NCI-H187 treated with DMSO at 0.1 percent for 48 hours (cell line): ENCODE results near the gene CYP26C1.

Source experiments
- DNase-seq: peaks from one replicate; lab custom pipeline; 2025; lab: John Stamatoyannopoulos, UW

The CYP26C1 gene

GRCh38 chr10:93064874-93065660 lies 4.5 kb downstream of the CYP26C1 start:
- no peak for DNase-seq

DNA sequence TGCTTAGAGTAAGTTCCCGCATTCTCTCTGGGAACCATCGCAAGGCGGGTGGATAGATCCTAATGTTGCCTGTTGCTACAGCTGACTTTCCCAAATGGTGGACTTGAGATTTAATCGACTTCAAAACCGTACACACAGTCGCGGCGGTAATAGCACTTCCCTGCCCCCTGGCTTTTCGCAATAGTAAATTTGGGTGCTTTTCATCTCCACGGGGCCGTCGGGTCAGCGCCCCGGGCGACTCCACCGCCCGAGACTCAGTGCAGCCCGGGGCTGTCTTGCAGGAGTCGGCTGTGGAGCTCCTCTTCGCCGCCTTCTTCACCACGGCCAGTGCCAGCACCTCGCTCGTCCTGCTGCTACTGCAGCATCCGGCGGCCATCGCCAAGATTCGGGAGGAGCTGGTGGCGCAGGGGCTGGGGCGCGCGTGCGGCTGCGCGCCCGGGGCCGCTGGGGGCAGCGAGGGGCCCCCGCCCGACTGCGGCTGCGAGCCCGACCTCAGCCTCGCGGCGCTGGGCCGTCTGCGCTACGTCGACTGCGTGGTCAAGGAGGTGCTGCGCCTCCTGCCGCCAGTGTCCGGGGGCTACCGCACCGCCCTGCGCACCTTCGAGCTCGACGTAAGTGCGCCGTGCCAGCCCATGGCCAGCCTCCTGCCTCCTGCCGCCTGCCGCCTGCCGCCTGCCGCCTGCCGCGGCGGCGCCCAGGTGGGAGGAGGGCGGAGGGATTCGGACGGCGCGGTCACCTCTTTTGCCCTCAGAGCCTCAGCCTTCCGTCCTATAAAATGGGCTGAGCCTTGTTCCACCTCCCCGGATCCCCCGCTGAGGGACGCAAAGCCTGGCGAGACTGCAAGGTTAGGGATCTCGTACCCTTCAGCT lies 5.3 kb downstream of the CYP26C1 start:
- DNase-seq: no peak

- no peak for DNase-seq
These were observed 5.9 kb downstream of the CYP26C1 start for GRCh38 chr10:93066544-93066913.

DNA sequence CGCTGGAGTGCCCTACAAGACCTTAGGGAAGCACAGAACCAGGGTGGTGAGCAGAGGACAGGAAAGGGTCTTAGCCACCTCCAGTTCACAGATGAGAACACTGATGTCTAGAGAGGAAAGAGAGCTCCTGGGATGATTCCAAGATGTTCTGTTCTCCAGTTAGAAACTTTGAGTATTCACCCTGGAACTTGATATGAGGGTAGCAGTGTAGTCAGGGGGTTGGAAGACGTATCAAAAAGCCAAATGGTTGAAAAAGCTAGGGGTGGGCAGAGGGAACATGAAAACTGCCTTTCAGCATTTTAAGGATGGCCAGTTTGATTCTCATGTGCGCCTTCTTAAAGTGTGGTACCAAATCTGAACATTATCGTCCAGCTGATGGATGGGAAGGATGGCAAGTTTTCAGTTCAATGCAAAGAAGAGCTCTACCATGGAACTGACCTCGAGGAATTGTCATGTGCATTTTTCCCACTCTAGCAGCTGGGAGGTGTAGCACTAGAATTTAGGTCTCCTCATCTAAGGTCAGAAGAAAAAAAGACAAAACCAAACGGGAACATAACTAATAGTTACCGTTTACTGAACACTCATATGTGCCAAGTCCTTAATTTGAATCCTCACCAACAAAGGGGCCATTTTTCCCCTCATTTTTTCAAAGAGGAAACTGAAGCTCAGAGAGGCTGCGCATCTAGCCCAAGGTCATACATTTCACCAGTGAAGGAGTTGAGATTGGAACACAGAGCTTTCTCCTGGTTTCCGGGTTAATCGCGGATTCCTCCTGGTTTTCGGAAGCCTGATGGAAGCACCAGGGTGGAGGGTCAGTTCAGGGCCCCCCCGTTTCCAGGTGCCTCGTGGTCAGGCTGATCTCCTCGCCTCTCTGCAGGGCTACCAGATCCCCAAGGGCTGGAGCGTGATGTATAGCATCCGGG lies 7.1 kb downstream of the CYP26C1 start:
- no peak for DNase-seq

DNA sequence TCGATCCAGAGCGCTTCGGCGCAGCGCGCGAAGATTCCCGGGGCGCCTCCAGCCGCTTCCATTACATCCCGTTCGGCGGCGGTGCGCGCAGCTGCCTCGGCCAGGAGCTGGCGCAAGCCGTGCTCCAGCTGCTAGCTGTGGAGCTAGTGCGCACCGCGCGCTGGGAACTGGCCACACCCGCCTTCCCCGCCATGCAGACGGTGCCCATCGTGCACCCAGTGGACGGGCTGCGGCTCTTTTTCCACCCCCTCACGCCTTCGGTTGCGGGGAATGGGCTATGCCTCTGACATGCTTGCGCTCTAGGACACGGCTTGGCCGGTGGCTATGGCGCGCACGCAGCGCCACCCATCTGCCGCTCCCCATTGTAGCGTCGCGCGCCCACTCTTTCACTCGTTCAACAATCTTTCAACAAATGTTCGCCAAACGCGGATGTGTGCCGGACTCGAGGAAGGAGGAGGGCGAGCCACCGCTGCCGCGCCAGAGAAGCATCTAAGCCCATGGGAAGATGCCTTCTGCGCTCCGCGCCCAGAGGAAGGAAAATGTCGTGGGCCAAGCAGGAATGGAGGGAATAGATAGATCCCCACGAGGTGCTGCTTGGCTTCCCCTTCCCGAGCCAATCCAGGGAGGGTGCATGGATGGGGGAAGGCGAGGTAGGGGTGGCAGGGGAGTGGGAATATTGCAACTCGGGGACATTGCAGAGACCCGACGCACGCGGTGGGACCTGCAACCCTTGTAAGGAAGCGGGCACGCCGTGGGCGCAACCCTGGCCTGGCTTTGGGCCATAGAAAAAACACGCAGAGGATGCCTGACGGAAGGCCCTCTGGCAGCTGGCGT lies 8.0 kb downstream of the CYP26C1 start:
- no peak for DNase-seq

DNA sequence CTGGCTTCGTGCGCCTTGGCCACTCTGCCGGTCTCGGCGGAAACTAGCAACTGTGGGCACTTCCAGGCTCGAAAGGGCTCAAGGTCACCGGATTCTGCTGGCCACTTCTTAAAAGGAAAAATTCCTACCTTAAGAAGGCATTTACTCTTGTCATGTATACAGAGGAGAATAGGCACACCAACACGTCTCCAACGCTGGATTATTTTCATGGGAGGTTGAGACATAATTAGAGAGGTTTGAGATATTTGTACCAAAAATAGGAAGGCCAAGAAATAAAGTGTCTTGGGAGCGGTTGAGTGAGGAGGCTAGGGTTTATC lies 8.6 kb downstream of the CYP26C1 start:
- no peak for DNase-seq

GRCh38 chr10:93070378-93071176 lies 10.0 kb downstream of the CYP26C1 start:
- DNase-seq: no peak

GRCh38 chr10:93071177-93071472 lies 10.5 kb downstream of the CYP26C1 start:
- DNase-seq: no peak

DNA sequence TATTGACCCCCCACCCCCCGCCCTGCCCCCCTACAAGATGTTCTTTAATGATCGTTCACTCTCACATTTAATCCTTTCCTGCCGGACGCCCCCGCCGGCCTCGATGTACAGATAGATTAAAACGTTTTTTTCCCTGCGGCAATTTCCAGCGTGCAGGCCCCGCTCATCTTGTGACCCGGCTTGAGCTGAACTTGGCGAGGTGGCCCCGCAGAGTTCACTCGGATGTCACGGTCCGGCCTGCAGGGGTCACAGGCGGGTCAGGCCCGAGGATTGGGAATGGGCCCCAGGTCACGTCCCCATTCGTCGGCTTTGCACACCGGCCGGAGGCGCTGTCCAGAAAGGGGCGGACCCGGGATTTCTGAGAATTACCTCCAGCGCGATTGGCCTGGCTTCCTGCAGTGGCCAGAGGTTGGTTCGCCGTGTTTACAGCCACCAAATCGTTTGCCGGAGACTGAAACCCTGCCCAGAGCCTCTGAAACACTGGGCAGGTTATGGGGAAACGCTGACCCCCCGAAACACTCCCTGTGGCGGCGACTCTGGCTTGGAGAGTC lies 11.2 kb downstream of the CYP26C1 start:
- no peak for DNase-seq

DNA sequence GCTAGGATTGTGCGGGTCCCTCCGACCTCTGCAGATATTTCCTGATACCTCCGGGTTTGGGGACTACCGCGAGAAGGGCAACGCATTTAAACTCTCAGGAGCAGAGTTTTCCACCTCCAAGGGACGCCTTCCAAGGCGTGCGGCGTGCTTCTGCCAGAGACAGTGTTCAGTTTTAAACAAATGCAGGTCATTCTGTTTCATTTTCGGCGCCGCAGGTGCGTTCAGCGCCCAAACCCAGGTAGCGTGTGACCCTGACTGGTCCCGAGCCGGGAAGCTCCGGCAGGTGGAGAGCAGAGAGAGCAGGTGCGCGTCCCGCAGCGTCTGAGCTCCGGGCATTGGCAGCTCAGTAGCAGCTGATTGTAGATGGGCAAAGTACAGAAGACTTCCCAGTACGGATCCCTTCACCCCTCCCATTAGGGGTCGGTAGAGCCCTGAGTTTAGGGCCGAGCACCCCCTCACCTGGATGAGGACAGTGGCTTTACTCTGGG lies 11.7 kb downstream of the CYP26C1 start:
- DNase-seq: no peak

DNA sequence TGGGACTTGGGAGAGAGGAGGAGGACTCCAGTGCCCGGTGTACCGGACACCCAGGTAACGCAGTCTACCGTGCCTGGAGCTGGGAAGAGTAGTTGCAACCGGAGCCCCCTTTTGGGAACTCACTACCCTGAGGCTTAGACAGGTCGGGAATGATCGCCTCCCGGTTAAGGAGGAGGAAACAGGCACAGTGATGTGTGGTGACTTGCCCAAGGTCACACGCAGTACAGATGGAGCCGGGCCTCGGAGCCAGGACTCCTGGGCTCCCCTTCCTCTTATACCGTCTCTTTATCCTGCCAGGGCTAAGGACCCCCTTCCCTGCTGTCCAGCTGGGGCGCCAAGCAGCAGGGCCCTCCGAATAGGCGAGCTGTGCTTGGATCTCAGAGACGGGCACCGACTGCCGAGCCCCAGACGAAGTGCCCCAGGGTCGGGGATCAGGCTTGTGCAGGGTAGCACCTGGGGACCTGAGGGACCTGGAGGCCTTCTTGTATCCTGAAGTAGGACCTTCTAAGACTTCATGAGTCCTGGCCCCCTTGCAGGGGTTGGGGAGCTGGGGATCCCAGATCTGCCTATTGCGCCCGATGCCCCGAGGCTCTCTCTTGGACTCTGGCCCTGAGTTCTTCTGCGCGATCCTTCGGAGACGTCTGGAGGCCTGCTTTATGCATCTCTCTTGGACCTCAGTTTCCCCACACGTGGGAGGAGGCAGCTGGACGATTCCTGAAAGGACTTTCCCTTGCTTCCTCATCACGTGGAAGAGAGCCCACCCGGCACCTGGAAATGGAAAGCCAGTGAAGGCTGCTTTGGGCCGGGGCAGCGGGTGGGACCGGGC lies 12.3 kb downstream of the CYP26C1 start:
- no peak for DNase-seq

- no peak for DNase-seq
These were observed 13.0 kb downstream of the CYP26C1 start, which contains the start of gene CYP26A1 for GRCh38 chr10:93073539-93074146. Gene CYP26A1, plus strand, starts transcription at chr10:93073893. Its CDS starts 42 bp downstream, at chr10:93073935.

GRCh38 chr10:93074147-93074596 lies 13.6 kb downstream of the CYP26C1 start:
- no peak for DNase-seq

- no peak for DNase-seq
These were observed 14.2 kb downstream of the CYP26C1 start for GRCh38 chr10:93074597-93075368.

DNA sequence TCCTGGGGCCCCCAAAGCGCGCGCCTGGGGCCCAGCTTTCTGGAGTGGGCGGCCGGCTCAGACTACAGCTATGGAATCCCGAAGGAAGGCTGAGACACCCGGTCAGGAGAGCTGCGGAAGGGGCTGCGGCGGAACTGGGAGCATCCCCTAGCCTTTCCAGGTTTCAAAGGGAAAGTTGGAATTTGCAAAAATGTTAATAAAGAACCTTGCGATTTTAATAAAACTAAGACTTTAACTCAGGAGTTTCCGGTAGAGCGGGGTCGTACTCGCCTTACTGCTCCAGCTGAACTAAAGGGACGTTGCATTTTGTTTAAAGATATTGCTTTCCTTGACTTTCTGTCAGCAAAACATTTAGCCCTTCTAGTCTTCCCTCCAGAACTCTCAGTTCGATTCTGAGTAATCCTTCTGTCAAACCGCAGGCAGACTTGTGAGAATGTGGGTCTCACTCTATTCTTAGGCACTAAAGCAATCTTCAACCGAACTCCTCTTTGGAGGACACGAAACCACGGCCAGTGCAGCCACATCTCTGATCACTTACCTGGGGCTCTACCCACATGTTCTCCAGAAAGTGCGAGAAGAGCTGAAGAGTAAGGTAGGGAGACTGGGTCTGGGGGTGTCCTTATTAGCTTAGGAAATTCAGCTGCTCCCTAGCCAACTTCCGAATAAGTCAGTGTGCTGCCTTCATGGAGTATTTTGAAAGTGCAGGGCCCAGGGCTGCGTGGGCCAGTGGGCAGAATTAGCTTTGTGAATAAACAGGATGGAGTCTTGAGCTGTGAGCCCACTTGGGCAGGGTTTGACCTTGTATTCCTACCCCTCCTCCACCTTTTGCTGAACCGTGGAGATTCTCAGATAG lies 15.0 kb downstream of the CYP26C1 start:
- DNase-seq: no peak

GRCh38 chr10:93076871-93077270 lies 16.3 kb downstream of the CYP26C1 start:
- DNase-seq: no peak

- DNase-seq: no peak
These were observed 17.3 kb downstream of the CYP26C1 start for GRCh38 chr10:93077860-93078337.
